ENCODE results near the gene DNAH2.

DNA sequence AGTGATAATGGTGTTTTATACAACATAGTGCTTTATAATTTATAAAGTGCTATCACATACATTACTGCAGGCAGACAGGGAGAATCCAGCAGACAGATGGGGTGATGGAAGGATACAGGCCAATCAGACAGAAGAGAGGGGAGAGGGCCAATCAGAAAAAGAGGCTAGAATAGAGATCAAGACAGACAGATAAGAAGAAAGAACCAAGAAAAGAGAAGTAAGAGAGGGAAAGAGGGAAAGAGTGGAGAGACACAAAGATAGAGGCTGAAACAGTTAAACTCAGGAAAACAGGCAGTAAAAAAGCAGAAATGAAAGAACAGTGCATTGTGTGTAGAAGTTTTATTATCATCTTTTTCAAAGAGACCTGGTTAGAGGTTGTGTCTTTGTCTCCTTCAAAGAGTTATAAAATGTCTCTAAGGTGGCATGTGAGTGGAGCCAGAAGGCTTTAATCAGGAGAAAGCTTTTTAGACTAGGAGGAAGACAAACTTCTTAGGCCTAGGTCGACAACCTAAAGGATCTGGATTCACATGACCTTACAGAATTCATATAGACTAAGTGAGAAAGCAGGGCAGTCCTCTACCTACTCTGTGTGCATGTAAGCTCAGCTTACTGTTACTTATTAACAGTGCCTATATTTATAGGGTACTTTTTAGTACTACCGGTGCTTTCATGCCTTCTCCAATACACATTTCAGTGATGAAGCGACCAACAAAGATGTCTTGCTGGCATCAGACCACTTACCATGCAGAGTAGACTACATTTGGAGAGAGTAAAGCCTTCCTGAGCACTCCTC, 162.7 kb downstream of the DNAH2 start:
- TF ChIP-seq, protein P1, sequence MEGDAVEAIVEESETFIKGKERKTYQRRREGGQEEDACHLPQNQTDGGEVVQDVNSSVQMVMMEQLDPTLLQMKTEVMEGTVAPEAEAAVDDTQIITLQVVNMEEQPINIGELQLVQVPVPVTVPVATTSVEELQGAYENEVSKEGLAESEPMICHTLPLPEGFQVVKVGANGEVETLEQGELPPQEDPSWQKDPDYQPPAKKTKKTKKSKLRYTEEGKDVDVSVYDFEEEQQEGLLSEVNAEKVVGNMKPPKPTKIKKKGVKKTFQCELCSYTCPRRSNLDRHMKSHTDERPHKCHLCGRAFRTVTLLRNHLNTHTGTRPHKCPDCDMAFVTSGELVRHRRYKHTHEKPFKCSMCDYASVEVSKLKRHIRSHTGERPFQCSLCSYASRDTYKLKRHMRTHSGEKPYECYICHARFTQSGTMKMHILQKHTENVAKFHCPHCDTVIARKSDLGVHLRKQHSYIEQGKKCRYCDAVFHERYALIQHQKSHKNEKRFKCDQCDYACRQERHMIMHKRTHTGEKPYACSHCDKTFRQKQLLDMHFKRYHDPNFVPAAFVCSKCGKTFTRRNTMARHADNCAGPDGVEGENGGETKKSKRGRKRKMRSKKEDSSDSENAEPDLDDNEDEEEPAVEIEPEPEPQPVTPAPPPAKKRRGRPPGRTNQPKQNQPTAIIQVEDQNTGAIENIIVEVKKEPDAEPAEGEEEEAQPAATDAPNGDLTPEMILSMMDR (IDR thresholded peaks at IDR 0.05), result no peak
- TF ChIP-seq POLR2A (IDR thresholded peaks at IDR 0.05), result no peak
- no peak for TF ChIP-seq POLR2AphosphoS5 (IDR thresholded peaks at IDR 0.05)
- no peak for TF ChIP-seq EP300 (IDR thresholded peaks at IDR 0.05)

Measured in sigmoid colon (tissue), 4 donors.